Thyroid gland (tissue), 4 donors: ENCODE results near the gene STOX2. TPM values are rescaled to one million over a fixed set of nuclear protein-coding genes. Genes with fewer than 3 reads are reported as not detected.

Experiments used
- DNase-seq, 2 donors: peaks; one replicate each; pipeline ENCODE4 v3.0.0-alpha.2; 2019
- H3K27ac ChIP-seq, 3 donors: fragments of 200-600 bp; sonication (generic); 1 replicate in 2 of 3; 2 replicates in 1 of 3; pipeline ENCODE4 v1.5.1; 2016 to 2019; ENCODE audit warnings: mild to moderate bottlenecking in 1 of 3, moderate library complexity in 1 of 3
- H3K27me3 ChIP-seq: fragments of 200-600 bp; sonication (generic); one replicate; pipeline ENCODE4 v1.5.1; 2019
- H3K36me3 ChIP-seq, 2 donors: fragments of 200-600 bp; sonication (generic); one replicate each; pipeline ENCODE4 v1.5.1; 2016 to 2019
- H3K4me1 ChIP-seq, 2 donors: fragments of 200-600 bp; sonication (generic); one replicate each; pipeline ENCODE4 v1.5.1; 2017 to 2019
- H3K4me3 ChIP-seq, 3 donors: fragments of 200-600 bp; sonication (generic); replicated peaks in 1 of 3; 1 replicate in 2 of 3; 2 replicates in 1 of 3; pipeline ENCODE4 v1.5.1; 2016; ENCODE audit warnings: mild to moderate bottlenecking in 1 of 3
- H3K9me3 ChIP-seq: fragments of 200-600 bp; sonication (generic); one replicate; pipeline ENCODE4 v1.5.1; 2017
- CTCF ChIP-seq, 6 experiments: fragments of 200-600 bp in 3 of 6; fragments of 450-650 bp in 3 of 6; sonication (generic) in 3 of 6; IDR thresholded peaks; one replicate each; pipeline ENCODE4 v1.5.1; 2016 to 2019; ENCODE audit warnings: antibody characterized with exemption in 6 of 6, mild to moderate bottlenecking in 2 of 6, inconsistent platforms in 1 of 6, moderate library complexity in 1 of 6
- POLR2A ChIP-seq, 2 donors: fragments of 450-650 bp; IDR thresholded peaks; one replicate each; pipeline ENCODE4 v1.6.1; 2017; ENCODE audit warnings: antibody characterized with exemption in 2 of 2, mild to moderate bottlenecking in 2 of 2, moderate library complexity in 1 of 2
- WGBS, 2 donors: methylation state at CpG; one replicate each; pipeline ENCODE4 v1.1.5; 2017; 5-methylcytosine and 5-hydroxymethylcytosine counted together
- intact Hi-C: fragments of 100-400 bp; cut with DNase I; formaldehyde crosslinking; loops from one replicate; pipeline ENCODE4 v1.15.1; 2023
- total RNA-seq, 4 donors: library from RNA; depleted of rRNA; stranded (reverse); fragments of >200 nt; gene quantifications; one replicate each; pipeline ENCODE4 v1.2.3, GENCODE V29; 2016

STOX2 gene
- total RNA-seq, 4 donors from 2014 or later: 27.3 to 57.7 (median 43.3) TPM

GRCh38 chr4:184053434-184053833, 148.3 kb downstream of the STOX2 start:
- Histone ChIP-seq H3K4me1 (no peaks in the 10 kb centered on the region), H3K9me3 (no peaks in the 10 kb centered on the region), H3K4me3 (no peak overlapping the region), H3K36me3 (no peaks in the 10 kb centered on the region), H3K27me3 (no peaks in the 10 kb centered on the region), H3K27ac (no peak overlapping the region)
- no peak for TF ChIP-seq CTCF (IDR thresholded peaks at IDR 0.05)
- no peak for TF ChIP-seq POLR2A (IDR thresholded peaks at IDR 0.05)
- DNase-seq: no peak
- intact Hi-C loops: no loop called here
- 79 to 82% methylated on average over 5 of the region's 5 CpGs for WGBS, 2 donors

GRCh38 chr4:184056877-184057276, 151.8 kb downstream of the STOX2 start:
- Histone ChIP-seq H3K27me3 (no peaks in the 10 kb centered on the region), H3K27ac (no peak overlapping the region), H3K36me3 (no peaks in the 10 kb centered on the region), H3K9me3 (no peaks in the 10 kb centered on the region), H3K4me1 (no peaks in the 10 kb centered on the region), H3K4me3 (no peak overlapping the region)
- intact Hi-C loops: no loop called here
- no peak for DNase-seq
- no peak for TF ChIP-seq POLR2A (IDR thresholded peaks at IDR 0.05)
- no peak for TF ChIP-seq CTCF (IDR thresholded peaks at IDR 0.05)
- WGBS, 2 donors: 69 to 79% methylated on average over 14 of the region's 14 CpGs

DNA sequence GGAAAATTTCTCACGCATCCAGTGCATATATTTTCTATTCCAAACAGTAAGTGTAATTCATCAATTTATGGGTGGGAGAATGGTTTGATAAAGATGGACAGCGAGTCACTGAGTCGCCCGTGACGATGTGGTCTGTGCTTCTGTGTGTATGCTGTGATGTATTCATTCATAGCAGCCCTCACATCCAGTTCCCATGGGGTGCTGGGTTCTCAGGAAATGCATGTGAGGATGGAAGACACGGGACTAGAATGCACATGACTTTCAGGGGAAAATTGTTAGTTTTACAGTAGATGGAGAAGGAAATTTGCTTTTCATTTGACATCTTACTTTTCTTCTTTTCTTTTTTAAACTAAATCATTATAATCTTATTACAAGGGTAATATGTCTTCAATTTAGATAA, 152.9 kb downstream of the STOX2 start:
- 84 to 86% methylated on average over 6 of the region's 6 CpGs for WGBS, 2 donors
- intact Hi-C loops: no loop called here

GRCh38 chr4:184059099-184059498, 154.0 kb downstream of the STOX2 start:
- Histone ChIP-seq H3K36me3 (no peaks in the 10 kb centered on the region), H3K27me3 (no peaks in the 10 kb centered on the region), H3K9me3 (no peaks in the 10 kb centered on the region), H3K4me1 (no peaks in the 10 kb centered on the region), H3K4me3 (no peak overlapping the region), H3K27ac (no peak overlapping the region)
- TF ChIP-seq CTCF (IDR thresholded peaks at IDR 0.05) (no peak), POLR2A (IDR thresholded peaks at IDR 0.05) (no peak)
- WGBS, 2 donors: 92 to 97% methylated on average over 3 of the region's 3 CpGs
- intact Hi-C loops: no loop called here
- DNase-seq: no peak

More for the DNA sequence above, 152.9 kb downstream of the STOX2 start:
- no peaks in the 10 kb centered on the region for H3K9me3 ChIP-seq
- H3K36me3 ChIP-seq: no peaks in the 10 kb centered on the region
- DNase-seq: no peak
- H3K4me1 ChIP-seq: no peaks in the 10 kb centered on the region
- H3K27ac ChIP-seq: no peak overlapping the region
- no peak overlapping the region for H3K4me3 ChIP-seq
- H3K27me3 ChIP-seq: no peaks in the 10 kb centered on the region
- no peak for TF ChIP-seq POLR2A (IDR thresholded peaks at IDR 0.05)
- no peak for TF ChIP-seq CTCF (IDR thresholded peaks at IDR 0.05)

GRCh38 chr4:184061582-184061981, 156.5 kb downstream of the STOX2 start:
- no peaks in the 10 kb centered on the region for H3K4me1 ChIP-seq
- H3K4me3 ChIP-seq: no peak overlapping the region
- no peaks in the 10 kb centered on the region for H3K27me3 ChIP-seq
- no peaks in the 10 kb centered on the region for H3K9me3 ChIP-seq
- no peak for DNase-seq
- H3K27ac ChIP-seq: no peak overlapping the region
- TF ChIP-seq POLR2A (IDR thresholded peaks at IDR 0.05) (no peak), CTCF (IDR thresholded peaks at IDR 0.05) (no peak)
- intact Hi-C loops: no loop called here
- 78 to 95% methylated on average over 7 of the region's 7 CpGs for WGBS, 2 donors
- H3K36me3 ChIP-seq: no peaks in the 10 kb centered on the region
